Cardiac ventricle fibroblast (primary cell): Measurements from ENCODE around the gene FAM89A. TPM values are rescaled to one million over a fixed set of nuclear protein-coding genes. Genes with fewer than 3 reads are reported as not detected.

Experiments
- total RNA-seq: library from RNA; depleted of rRNA; stranded (reverse); fragments of >200 nt; gene quantifications from 2 replicates; pipeline ENCODE4 v1.2.3, GENCODE V29; 2015

Gene FAM89A
- total RNA-seq: 8.7 and 14.5 TPM in 2 replicates

GRCh38 chr1:231040019-231040799, at the start of gene FAM89A:
Gene FAM89A, minus strand, starts transcription at chr1:231040254. Its CDS starts 43 bp downstream, at chr1:231040211.

GRCh38 chr1:230978491-230979388, 61.3 kb downstream of the FAM89A start, which contains the start of the genes ARV1 and TTC13:
Gene ARV1, plus strand, starts transcription at chr1:230979094. Its CDS starts 12 bp downstream, at chr1:230979106.
Gene TTC13, minus strand, starts transcription at chr1:230978861. Its CDS starts 31 bp downstream, at chr1:230978830.

Other genes starting within 250 kb of the FAM89A start
- 63.2 and 66.9 TPM in 2 replicates for gene C1orf198, start 171.7 kb downstream of the FAM89A start, total RNA-seq
- gene TTC13, start 61.4 kb downstream of the FAM89A start, total RNA-seq: 3.2 and 6.5 TPM in 2 replicates
- gene ARV1, start 61.2 kb downstream of the FAM89A start, total RNA-seq: 11.7 and 17.0 TPM in 2 replicates
- gene TRIM67, start 121.8 kb upstream of the FAM89A start, total RNA-seq: 0.06 and 0.15 TPM in 2 replicates
- 21.4 and 26.7 TPM in 2 replicates for gene GNPAT, start 201.0 kb upstream of the FAM89A start, total RNA-seq